MCF 10A (cell line): ENCODE results near the gene NKPD1. TPM values are rescaled to one million over a fixed set of nuclear protein-coding genes. Genes with fewer than 3 reads are reported as not detected.

Experiments used
- BruUV-seq: library from RNA; stranded (reverse); fragments of 400-500 nt; replicated peaks from 2 replicates; lab custom pipeline; 2021; lab: Mats Ljungman, UMichigan
- CTCF ChIA-PET: fragments of 300-600 bp; sonication (Branson Sonifier 250); formaldehyde crosslinking; extraction: SDS; loops from one replicate; lab custom pipeline; 2021; ENCODE audit warnings: antibody characterized with exemption, inconsistent platforms; lab: Yijun Ruan, JAX
- POLR2A ChIA-PET: fragments of 300-600, 350-650 bp; sonication (Branson Sonifier 250); formaldehyde crosslinking; extraction: SDS; loops from one replicate; lab custom pipeline; 2020; ENCODE audit warnings: antibody characterized with exemption, inconsistent platforms; lab: Yijun Ruan, JAX
- DNase-seq: peaks from one replicate; pipeline ENCODE4 v3.0.0-alpha.2; 2018; ENCODE audit not compliant: unreplicated experiment
- H3K27ac Mint-ChIP-seq: one replicate; pipeline ENCODE4 v1.8.0; 2022; ENCODE audit warnings: mild to moderate bottlenecking, low read depth, mixed read lengths; ENCODE audit not compliant: unreplicated experiment
- H3K27me3 Mint-ChIP-seq: one replicate; pipeline ENCODE4 v1.8.0; 2022; ENCODE audit warnings: mixed read lengths; ENCODE audit not compliant: insufficient read depth, unreplicated experiment
- H3K36me3 Mint-ChIP-seq: one replicate; pipeline ENCODE4 v1.8.0; 2022; ENCODE audit warnings: mild to moderate bottlenecking, moderate library complexity, mixed read lengths; ENCODE audit not compliant: insufficient read depth, unreplicated experiment
- H3K4me1 Mint-ChIP-seq: one replicate; pipeline ENCODE4 v1.8.0; 2022; ENCODE audit warnings: mixed read lengths; ENCODE audit not compliant: insufficient read depth, unreplicated experiment
- H3K4me3 Mint-ChIP-seq: one replicate; pipeline ENCODE4 v1.8.0; 2022; ENCODE audit warnings: mild to moderate bottlenecking, moderate library complexity, mixed read lengths; ENCODE audit not compliant: unreplicated experiment
- H3K9me3 Mint-ChIP-seq: one replicate; pipeline ENCODE4 v1.8.0; 2022; ENCODE audit warnings: mixed read lengths; ENCODE audit not compliant: unreplicated experiment
- intact Hi-C: fragments of 100-400 bp; cut with micrococcal nuclease; formaldehyde crosslinking; loops from 2 replicates; pipeline ENCODE4 v1.14.1; 2022
- total RNA-seq: library from RNA; stranded (reverse); gene quantifications from 2 replicates; pipeline ENCODE4 v1.2.3, GENCODE V29; 2022
- TF ChIP-seq, protein P1 (sequence below): fragments of 200-600 bp; IDR thresholded peaks from one replicate; pipeline ENCODE4 v1.8.0; 2022; ENCODE audit warnings: antibody characterized with exemption, mild to moderate bottlenecking; ENCODE audit not compliant: unreplicated experiment

NKPD1 gene
- total RNA-seq, 1 experiment from 2014 or later, result 0.09 TPM

DNA sequence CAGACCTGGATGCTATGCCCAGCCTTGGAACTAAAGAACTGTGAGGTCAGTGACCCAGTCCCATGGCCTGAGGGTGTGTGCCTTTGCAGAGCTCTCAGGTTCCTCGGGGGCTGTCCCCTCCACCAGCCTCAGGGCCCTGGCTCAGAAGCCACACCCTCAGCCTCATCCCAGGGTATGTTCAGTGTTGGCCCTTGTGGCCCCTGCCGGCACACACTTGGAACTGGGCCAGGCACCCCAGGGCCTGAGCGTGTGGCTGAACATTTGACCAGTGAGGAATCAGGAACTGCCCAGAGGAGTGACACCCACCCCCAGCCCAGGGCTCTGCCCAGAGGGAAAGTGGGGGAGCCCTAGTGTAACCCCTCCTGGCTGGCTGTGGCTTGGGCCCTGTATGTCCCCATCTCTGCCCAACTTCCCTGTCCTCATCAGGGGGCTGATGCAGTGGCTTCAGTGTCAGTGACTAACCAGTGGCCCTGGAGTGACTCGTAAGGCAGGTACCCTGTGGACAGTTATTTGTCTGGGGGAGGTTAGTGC is 10.0 kb downstream of the NKPD1 start:
- ChIA-PET CTCF (interaction anchor here (0.5 kb wide), 1 partner anchor 14 kb away, joined by 4 read pairs; no protein-coding TSS in a partner anchor), POLR2A (interaction anchor here (0.7 to 1.5 kb wide), 4 partner anchors 14 to 1481 kb away, joined by 3 read pairs; partner anchors contain the start of genes PLAUR and TRAPPC6A)
- H3K27me3 Mint-ChIP-seq, result no peaks in the 10 kb centered on the region
- BruUV-seq, result no TSS peak
- intact Hi-C loops, result no loop called here
- H3K9me3 Mint-ChIP-seq, result no peaks in the 10 kb centered on the region
- no peak for DNase-seq
- no peak overlapping the region for H3K4me3 Mint-ChIP-seq
- H3K27ac Mint-ChIP-seq, result no peak overlapping the region
- H3K4me1 Mint-ChIP-seq, result peaks cover 16% of the 10 kb centered on the region
- TF ChIP-seq, protein P1, sequence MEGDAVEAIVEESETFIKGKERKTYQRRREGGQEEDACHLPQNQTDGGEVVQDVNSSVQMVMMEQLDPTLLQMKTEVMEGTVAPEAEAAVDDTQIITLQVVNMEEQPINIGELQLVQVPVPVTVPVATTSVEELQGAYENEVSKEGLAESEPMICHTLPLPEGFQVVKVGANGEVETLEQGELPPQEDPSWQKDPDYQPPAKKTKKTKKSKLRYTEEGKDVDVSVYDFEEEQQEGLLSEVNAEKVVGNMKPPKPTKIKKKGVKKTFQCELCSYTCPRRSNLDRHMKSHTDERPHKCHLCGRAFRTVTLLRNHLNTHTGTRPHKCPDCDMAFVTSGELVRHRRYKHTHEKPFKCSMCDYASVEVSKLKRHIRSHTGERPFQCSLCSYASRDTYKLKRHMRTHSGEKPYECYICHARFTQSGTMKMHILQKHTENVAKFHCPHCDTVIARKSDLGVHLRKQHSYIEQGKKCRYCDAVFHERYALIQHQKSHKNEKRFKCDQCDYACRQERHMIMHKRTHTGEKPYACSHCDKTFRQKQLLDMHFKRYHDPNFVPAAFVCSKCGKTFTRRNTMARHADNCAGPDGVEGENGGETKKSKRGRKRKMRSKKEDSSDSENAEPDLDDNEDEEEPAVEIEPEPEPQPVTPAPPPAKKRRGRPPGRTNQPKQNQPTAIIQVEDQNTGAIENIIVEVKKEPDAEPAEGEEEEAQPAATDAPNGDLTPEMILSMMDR, result no peak
- peaks cover 13% of the 10 kb centered on the region for H3K36me3 Mint-ChIP-seq

DNA sequence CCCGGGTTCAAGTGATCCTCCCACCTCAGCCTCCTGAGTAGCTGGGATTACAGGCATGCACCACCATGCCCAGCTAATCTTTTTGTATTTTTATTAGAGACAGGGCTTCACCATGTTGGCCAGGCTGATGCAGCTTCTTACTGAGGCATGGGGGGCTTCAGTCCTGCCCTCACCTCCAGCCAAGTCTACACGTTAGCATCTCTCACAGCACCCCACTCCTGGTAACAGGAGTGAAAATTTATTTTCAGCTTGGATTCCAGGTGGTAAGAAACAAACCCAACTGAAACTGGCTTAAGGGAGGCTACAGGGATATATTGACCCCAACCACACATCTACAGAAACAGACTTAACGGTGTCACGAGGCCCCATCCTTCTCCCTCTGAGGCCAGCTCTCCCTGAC is 10.6 kb downstream of the NKPD1 start:
- Mint-ChIP-seq H3K4me3 (no peak overlapping the region), H3K36me3 (peaks cover 10% of the 10 kb centered on the region), H3K4me1 (peaks cover 16% of the 10 kb centered on the region), H3K27me3 (no peaks in the 10 kb centered on the region), H3K27ac (no peak overlapping the region), H3K9me3 (no peaks in the 10 kb centered on the region)
- no peak for DNase-seq
- intact Hi-C loops, result no loop called here
- TF ChIP-seq, protein P1, result no peak
- POLR2A ChIA-PET, result interaction anchor here (1.2 to 1.5 kb wide), 3 partner anchors 15 to 52 kb away, joined by 3 read pairs; partner anchors contain the start of gene TRAPPC6A
- no TSS peak for BruUV-seq
- CTCF ChIA-PET, result interaction anchor here (0.6 kb wide), 1 partner anchor 39 kb away, joined by 3 read pairs; no protein-coding TSS in a partner anchor

DNA sequence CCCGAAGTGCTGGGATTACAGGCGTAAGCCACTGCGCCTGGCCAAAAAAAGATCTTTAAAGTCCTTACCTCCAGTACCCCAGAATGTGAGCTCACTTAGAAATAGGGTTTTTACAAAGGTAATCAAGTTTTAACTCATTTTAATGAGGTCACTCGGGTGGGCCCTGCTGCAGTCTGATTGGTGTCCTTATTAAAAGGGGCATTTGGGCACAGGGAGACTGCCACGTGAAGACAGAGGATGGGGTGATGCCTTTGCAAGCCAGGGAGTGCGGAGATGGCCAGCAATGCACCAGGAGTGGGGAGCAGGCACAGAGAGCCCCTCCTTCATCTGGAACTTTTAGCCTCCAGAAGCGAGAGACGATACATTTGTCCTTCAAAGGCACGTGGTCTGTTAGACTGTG is 11.7 kb downstream of the NKPD1 start:
- no peak for DNase-seq
- Mint-ChIP-seq H3K27ac (no peak overlapping the region), H3K36me3 (peaks cover 15% of the 10 kb centered on the region), H3K9me3 (no peaks in the 10 kb centered on the region), H3K4me1 (peaks cover 11% of the 10 kb centered on the region), H3K27me3 (no peaks in the 10 kb centered on the region), H3K4me3 (no peak overlapping the region)
- intact Hi-C loops, result no loop called here
- BruUV-seq, result no TSS peak
- TF ChIP-seq, protein P1, result no peak
- POLR2A ChIA-PET, result interaction anchor here (0.6 to 1.5 kb wide), 3 partner anchors 51 to 984 kb away, joined by 3 read pairs; partner anchors contain the start of genes PPP1R37 and ZNF226
- CTCF ChIA-PET, result interaction anchor here (0.7 kb wide), 1 partner anchor 11 kb away, joined by 3 read pairs; the partner anchor contains the start of gene NKPD1

GRCh38 chr19:45147835-45148676 is 12.7 kb downstream of the NKPD1 start:
- H3K9me3 Mint-ChIP-seq, result no peaks in the 10 kb centered on the region
- intact Hi-C loops, result no loop called here
- TF ChIP-seq, protein P1, result no peak
- H3K4me1 Mint-ChIP-seq, result peaks cover 5% of the 10 kb centered on the region
- ChIA-PET POLR2A (interaction anchor here (0.6 to 0.7 kb wide), 2 partner anchors 56 to 983 kb away, joined by 3 read pairs; partner anchors contain the start of gene ZNF226), CTCF (interaction anchor here (0.6 kb wide), 1 partner anchor 337 kb away, joined by 3 read pairs; no protein-coding TSS in a partner anchor)
- H3K4me3 Mint-ChIP-seq, result no peak overlapping the region
- peaks cover 19% of the 10 kb centered on the region for H3K36me3 Mint-ChIP-seq
- H3K27ac Mint-ChIP-seq, result no peak overlapping the region
- no TSS peak for BruUV-seq
- DNase-seq, result no peak
- H3K27me3 Mint-ChIP-seq, result no peaks in the 10 kb centered on the region
